ENCODE measurements around the gene HABP4. TPM values are rescaled to one million over a fixed set of nuclear protein-coding genes. Genes with fewer than 3 reads are reported as not detected.
A peak's percentile ranks its signal among the peaks of the same experiment; 100 is the strongest.

HABP4 gene
- total RNA-seq, 1 experiment from 2014 or later = 9.8 TPM

DNA sequence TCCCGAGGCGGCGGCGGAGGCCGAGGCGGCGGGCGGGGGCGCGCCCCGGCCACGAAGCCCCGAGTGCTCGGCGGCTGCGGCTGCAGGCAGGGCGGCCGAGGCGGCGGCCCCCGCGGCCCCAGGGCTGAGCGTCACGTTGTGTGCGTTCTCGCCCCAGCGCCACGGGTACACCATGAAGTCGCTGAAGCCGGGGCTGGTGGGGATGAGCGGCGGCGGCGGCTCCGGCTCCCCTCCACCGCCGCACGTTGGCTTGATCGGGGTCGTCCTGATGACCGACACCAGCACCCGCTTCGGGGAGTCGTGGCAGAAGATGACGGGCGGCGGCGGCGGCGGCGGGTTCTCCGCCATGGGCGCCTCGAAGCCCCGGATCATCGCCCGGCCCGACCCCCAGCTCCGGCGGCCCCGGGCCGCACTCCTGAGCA, 32.3 kb upstream of the HABP4 start:
- TF ChIP-seq, protein P1, sequence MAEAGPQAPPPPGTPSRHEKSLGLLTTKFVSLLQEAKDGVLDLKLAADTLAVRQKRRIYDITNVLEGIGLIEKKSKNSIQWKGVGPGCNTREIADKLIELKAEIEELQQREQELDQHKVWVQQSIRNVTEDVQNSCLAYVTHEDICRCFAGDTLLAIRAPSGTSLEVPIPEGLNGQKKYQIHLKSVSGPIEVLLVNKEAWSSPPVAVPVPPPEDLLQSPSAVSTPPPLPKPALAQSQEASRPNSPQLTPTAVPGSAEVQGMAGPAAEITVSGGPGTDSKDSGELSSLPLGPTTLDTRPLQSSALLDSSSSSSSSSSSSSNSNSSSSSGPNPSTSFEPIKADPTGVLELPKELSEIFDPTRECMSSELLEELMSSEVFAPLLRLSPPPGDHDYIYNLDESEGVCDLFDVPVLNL (CRISPR knock-in tag; IDR thresholded peaks at IDR 0.05; ENCODE audit: borderline replicate concordance, low read depth) = 0 out of 2 replicates have a peak, but pooled peaks have one; percentile 11
- TF ChIP-seq, protein P2, sequence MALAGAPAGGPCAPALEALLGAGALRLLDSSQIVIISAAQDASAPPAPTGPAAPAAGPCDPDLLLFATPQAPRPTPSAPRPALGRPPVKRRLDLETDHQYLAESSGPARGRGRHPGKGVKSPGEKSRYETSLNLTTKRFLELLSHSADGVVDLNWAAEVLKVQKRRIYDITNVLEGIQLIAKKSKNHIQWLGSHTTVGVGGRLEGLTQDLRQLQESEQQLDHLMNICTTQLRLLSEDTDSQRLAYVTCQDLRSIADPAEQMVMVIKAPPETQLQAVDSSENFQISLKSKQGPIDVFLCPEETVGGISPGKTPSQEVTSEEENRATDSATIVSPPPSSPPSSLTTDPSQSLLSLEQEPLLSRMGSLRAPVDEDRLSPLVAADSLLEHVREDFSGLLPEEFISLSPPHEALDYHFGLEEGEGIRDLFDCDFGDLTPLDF (CRISPR knock-in tag; IDR thresholded peaks at IDR 0.05) = no peak
- Mint-ChIP-seq H3K36me3 (peaks cover 6% of the 10 kb centered on the region), H3K9me3 (no peaks in the 10 kb centered on the region), H3K4me1 (peaks cover 43% of the 10 kb centered on the region), H3K27ac (no peak overlapping the region), H3K27me3 (ENCODE audit: low read depth) (no peaks in the 10 kb centered on the region; the same call in 1 of the 2 replicates), H3K4me3 (peak overlapping the region; percentile 80)
- DNase-seq (ENCODE audit: low spot score) (no peak), ATAC-seq (no peak)
- CTCF ChIA-PET = no interaction called here
- POLR2A ChIA-PET = no interaction called here

DNA sequence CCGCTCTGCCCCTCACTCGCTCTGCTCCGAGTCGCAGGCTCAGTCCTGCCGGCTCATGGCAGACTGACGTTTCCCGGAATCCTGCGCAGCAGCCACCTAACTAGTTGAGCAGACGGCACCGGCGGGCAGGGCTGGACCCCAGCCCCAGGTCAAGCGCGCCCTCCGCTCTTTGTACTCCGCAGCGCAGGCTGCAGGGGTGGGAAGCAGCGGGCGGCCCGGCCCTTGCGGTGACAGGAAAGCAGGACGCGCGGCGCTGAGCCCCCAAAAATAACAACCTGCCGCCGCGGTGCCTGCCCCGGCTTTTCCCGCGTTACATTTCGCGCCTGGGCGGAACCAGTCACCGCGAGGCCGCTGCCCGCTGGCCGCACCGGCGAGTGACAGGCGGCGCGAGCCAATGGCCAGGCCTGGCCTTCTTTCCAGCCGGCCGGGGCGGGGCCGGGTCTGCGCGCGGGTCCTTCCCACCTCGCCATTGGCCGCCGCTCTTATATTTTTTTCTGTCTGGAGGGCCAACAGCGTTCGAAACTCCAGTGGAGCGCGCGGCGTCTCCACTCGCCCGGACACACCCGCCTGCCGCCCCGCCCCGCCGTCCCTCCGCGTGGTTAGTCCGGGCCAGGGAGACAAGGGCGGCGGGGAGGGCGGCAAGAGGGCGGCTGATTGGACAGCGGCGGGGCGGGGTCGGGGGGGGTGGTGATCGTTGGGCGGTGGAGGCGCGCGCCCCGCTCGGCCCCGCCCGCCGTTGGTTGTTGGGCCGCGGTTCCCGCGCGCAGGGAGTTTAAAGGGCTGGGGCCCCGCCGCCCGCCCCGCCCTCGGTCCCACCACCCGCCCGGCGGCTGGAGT, 31.7 kb upstream of the HABP4 start, which contains the start of gene ZNF367:
TSS of gene ZNF367 (minus strand) at position 288 of the 837 bp plus-strand sequence. CDS start 338 bp downstream, outside the sequence.
- ChIA-PET CTCF (no interaction called here), POLR2A (no interaction called here)
- peak; percentile 92 for DNase-seq (ENCODE audit: low spot score)
- Mint-ChIP-seq H3K36me3 (peaks cover 6% of the 10 kb centered on the region), H3K4me3 (peak within 1 kb of the TSS; percentile 94), H3K4me1 (peaks cover 38% of the 10 kb centered on the region), H3K27ac (peak within 1 kb of the TSS; percentile 92), H3K9me3 (no peaks in the 10 kb centered on the region), H3K27me3 (ENCODE audit: low read depth) (no peaks in the 10 kb centered on the region; the same call in 1 of the 2 replicates)
- peak; percentile 84 for ATAC-seq
- TF ChIP-seq, protein P3, sequence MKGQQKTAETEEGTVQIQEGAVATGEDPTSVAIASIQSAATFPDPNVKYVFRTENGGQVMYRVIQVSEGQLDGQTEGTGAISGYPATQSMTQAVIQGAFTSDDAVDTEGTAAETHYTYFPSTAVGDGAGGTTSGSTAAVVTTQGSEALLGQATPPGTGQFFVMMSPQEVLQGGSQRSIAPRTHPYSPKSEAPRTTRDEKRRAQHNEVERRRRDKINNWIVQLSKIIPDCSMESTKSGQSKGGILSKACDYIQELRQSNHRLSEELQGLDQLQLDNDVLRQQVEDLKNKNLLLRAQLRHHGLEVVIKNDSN (CRISPR knock-in tag; IDR thresholded peaks at IDR 0.05) = no peak
- TF ChIP-seq NR1H2 (CRISPR knock-in tag; IDR thresholded peaks at IDR 0.05) (no peak), CREM (CRISPR knock-in tag; IDR thresholded peaks at IDR 0.05) (peak; percentile 70; the same call in 1 of the 2 replicates), RELA (CRISPR knock-in tag; IDR thresholded peaks at IDR 0.05; ENCODE audit: borderline replicate concordance) (no peak), ZBTB21 (CRISPR knock-in tag; IDR thresholded peaks at IDR 0.05; ENCODE audit: borderline replicate concordance) (no peak), NR2C2 (CRISPR knock-in tag; IDR thresholded peaks at IDR 0.05) (no peak), JAZF1 (CRISPR knock-in tag; IDR thresholded peaks at IDR 0.05) (no peak), IRF2 (CRISPR knock-in tag; IDR thresholded peaks at IDR 0.05; ENCODE audit: borderline replicate concordance, low read depth) (no peak), SOX15 (CRISPR knock-in tag; IDR thresholded peaks at IDR 0.05) (no peak), SMAD4 (CRISPR knock-in tag; IDR thresholded peaks at IDR 0.05) (no peak), KAT7 (CRISPR knock-in tag; IDR thresholded peaks at IDR 0.05; ENCODE audit: borderline replicate concordance) (no peak), TEAD4 (CRISPR knock-in tag; IDR thresholded peaks at IDR 0.05) (no peak), EMX1 (CRISPR knock-in tag; IDR thresholded peaks at IDR 0.05) (no peak), GABPB1 (CRISPR knock-in tag; IDR thresholded peaks at IDR 0.05) (peak; percentile 14; the same call in 1 of the 2 replicates), CBFB (CRISPR knock-in tag; IDR thresholded peaks at IDR 0.05; ENCODE audit: low read depth) (no peak), SMAD3 (CRISPR knock-in tag; IDR thresholded peaks at IDR 0.05; ENCODE audit: borderline replicate concordance) (0 out of 2 replicates have a peak, but pooled peaks have one; percentile 33)
- TF ChIP-seq, protein P4, sequence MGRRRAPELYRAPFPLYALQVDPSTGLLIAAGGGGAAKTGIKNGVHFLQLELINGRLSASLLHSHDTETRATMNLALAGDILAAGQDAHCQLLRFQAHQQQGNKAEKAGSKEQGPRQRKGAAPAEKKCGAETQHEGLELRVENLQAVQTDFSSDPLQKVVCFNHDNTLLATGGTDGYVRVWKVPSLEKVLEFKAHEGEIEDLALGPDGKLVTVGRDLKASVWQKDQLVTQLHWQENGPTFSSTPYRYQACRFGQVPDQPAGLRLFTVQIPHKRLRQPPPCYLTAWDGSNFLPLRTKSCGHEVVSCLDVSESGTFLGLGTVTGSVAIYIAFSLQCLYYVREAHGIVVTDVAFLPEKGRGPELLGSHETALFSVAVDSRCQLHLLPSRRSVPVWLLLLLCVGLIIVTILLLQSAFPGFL (CRISPR knock-in tag; IDR thresholded peaks at IDR 0.05; ENCODE audit: borderline replicate concordance) = no peak
- TF ChIP-seq, protein P5, sequence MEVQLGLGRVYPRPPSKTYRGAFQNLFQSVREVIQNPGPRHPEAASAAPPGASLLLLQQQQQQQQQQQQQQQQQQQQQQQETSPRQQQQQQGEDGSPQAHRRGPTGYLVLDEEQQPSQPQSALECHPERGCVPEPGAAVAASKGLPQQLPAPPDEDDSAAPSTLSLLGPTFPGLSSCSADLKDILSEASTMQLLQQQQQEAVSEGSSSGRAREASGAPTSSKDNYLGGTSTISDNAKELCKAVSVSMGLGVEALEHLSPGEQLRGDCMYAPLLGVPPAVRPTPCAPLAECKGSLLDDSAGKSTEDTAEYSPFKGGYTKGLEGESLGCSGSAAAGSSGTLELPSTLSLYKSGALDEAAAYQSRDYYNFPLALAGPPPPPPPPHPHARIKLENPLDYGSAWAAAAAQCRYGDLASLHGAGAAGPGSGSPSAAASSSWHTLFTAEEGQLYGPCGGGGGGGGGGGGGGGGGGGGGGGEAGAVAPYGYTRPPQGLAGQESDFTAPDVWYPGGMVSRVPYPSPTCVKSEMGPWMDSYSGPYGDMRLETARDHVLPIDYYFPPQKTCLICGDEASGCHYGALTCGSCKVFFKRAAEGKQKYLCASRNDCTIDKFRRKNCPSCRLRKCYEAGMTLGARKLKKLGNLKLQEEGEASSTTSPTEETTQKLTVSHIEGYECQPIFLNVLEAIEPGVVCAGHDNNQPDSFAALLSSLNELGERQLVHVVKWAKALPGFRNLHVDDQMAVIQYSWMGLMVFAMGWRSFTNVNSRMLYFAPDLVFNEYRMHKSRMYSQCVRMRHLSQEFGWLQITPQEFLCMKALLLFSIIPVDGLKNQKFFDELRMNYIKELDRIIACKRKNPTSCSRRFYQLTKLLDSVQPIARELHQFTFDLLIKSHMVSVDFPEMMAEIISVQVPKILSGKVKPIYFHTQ (CRISPR knock-in tag; IDR thresholded peaks at IDR 0.05) = no peak
- TF ChIP-seq, protein P2 (CRISPR knock-in tag; IDR thresholded peaks at IDR 0.05) = no peak
- TF ChIP-seq, protein P6, sequence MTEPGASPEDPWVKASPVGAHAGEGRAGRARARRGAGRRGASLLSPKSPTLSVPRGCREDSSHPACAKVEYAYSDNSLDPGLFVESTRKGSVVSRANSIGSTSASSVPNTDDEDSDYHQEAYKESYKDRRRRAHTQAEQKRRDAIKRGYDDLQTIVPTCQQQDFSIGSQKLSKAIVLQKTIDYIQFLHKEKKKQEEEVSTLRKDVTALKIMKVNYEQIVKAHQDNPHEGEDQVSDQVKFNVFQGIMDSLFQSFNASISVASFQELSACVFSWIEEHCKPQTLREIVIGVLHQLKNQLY (CRISPR knock-in tag; IDR thresholded peaks at IDR 0.05) = no peak; the same call in 1 of the 2 replicates
- TF ChIP-seq, protein P7, sequence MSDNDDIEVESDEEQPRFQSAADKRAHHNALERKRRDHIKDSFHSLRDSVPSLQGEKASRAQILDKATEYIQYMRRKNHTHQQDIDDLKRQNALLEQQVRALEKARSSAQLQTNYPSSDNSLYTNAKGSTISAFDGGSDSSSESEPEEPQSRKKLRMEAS (CRISPR knock-in tag; IDR thresholded peaks at IDR 0.05) = peak; percentile 70; the same call in 1 of the 2 replicates
- TF ChIP-seq, protein P8, sequence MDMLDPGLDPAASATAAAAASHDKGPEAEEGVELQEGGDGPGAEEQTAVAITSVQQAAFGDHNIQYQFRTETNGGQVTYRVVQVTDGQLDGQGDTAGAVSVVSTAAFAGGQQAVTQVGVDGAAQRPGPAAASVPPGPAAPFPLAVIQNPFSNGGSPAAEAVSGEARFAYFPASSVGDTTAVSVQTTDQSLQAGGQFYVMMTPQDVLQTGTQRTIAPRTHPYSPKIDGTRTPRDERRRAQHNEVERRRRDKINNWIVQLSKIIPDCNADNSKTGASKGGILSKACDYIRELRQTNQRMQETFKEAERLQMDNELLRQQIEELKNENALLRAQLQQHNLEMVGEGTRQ (CRISPR knock-in tag; IDR thresholded peaks at IDR 0.05) = peak; percentile 52; the same call in 1 of the 2 replicates
